Measurements from ENCODE around the gene UQCC3. TPM values are rescaled to one million over a fixed set of nuclear protein-coding genes. Genes with fewer than 3 reads are reported as not detected.
"Not testable (repeated sequence)": the region's sequence is repeated elsewhere in the genome, so short reads cannot be mapped to it uniquely, and the experiment has no call there.

Gene UQCC3
- total RNA-seq, 1 experiment from 2014 or later = 16.1 TPM

- Histone ChIP-seq H3F3A (ENCODE audit: insufficient read depth, low read depth) (peaks cover 25% of the 10 kb centered on the region), H3K27ac (no peak overlapping the region), H3K9me2 (ENCODE audit: insufficient read depth) (no peaks in the 10 kb centered on the region), H3K4me3 (no peak overlapping the region), H3K4me2 (no peak overlapping the region), H3K4me1 (replicated peaks; ENCODE audit: insufficient read depth) (no peaks in the 10 kb centered on the region), H3K9me3 (ENCODE audit: insufficient read depth, low read depth) (no peaks in the 10 kb centered on the region), H3K79me2 (ENCODE audit: low read depth) (no peaks in the 10 kb centered on the region), H3K36me3 (ENCODE audit: low read depth) (0 out of 2 replicates have a peak, but pooled peaks cover 12% of the 10 kb centered on the region), H2AFZ (no peak overlapping the region), H3K27me3 (ENCODE audit: insufficient read depth, low read depth) (no peaks in the 10 kb centered on the region), H4K20me1 (ENCODE audit: insufficient read depth) (no peaks in the 10 kb centered on the region)
- POLR2A ChIA-PET (ENCODE audit: unreplicated experiment) = interaction anchor here (0.6 kb wide), 1 partner anchor 11 kb away, joined by 7 read pairs; no protein-coding TSS in a partner anchor
- BruUV-seq (replicated peaks) = no TSS peak
- intact Hi-C loops (cut with micrococcal nuclease; ENCODE audit: unreplicated experiment) = loop anchor here (1.0 to 2.0 kb wide), 2 partner anchors 16 to 299 kb away; partner anchors contain the start of gene UBXN1
- CTCF ChIA-PET = interaction anchor here (0.6 to 2.4 kb wide), 6 partner anchors 10 to 987 kb away, joined by 3 to 15 read pairs (median 7); no protein-coding TSS in a partner anchor
- DNase-seq = peak in 1 of 2 experiments; percentile 55
- TF ChIP-seq CTCF (conservative IDR thresholded peaks at IDR 0.05) (peak; percentile 86), EZH2 (IDR thresholded peaks at IDR 0.05; ENCODE audit: low read depth) (no peak)
Measured at GRCh38 chr11:62694455-62695167, 23.1 kb downstream of the UQCC3 start.

GRCh38 chr11:62702246-62702645 lies 30.8 kb downstream of the UQCC3 start:
- no peak for DNase-seq
- no peaks in the 10 kb centered on the region for H4K20me1 ChIP-seq (ENCODE audit: insufficient read depth)
- peaks cover 19% of the 10 kb centered on the region for H3K79me2 ChIP-seq (ENCODE audit: low read depth)
- H3K27ac ChIP-seq = no peak overlapping the region
- H3K9me2 ChIP-seq (ENCODE audit: insufficient read depth) = no peaks in the 10 kb centered on the region
- intact Hi-C loops (cut with micrococcal nuclease; ENCODE audit: unreplicated experiment) = no loop called here
- H3F3A ChIP-seq (ENCODE audit: insufficient read depth, low read depth) = peaks cover 25% of the 10 kb centered on the region
- POLR2A ChIA-PET (ENCODE audit: unreplicated experiment) = no interaction called here
- CTCF ChIA-PET = no interaction called here
- no peak overlapping the region for H2AFZ ChIP-seq
- no peaks in the 10 kb centered on the region for H3K27me3 ChIP-seq (ENCODE audit: insufficient read depth, low read depth)
- no peak for TF ChIP-seq EZH2 (IDR thresholded peaks at IDR 0.05; ENCODE audit: low read depth)
- no peak for TF ChIP-seq CTCF (conservative IDR thresholded peaks at IDR 0.05)
- peaks cover 14% of the 10 kb centered on the region for H3K4me1 ChIP-seq (replicated peaks; ENCODE audit: insufficient read depth)
- H3K4me2 ChIP-seq = no peak overlapping the region
- H3K9me3 ChIP-seq (ENCODE audit: insufficient read depth, low read depth) = no peaks in the 10 kb centered on the region
- peaks cover 6% of the 10 kb centered on the region; the same call in 1 of the 2 replicates for H3K36me3 ChIP-seq (ENCODE audit: low read depth)
- no TSS peak for BruUV-seq (replicated peaks)
- no peak overlapping the region for H3K4me3 ChIP-seq

- H3K9me2 ChIP-seq (ENCODE audit: insufficient read depth); H3K4me3 ChIP-seq; H3K27me3 ChIP-seq (ENCODE audit: insufficient read depth, low read depth); intact Hi-C loops (cut with micrococcal nuclease; ENCODE audit: unreplicated experiment); H3K27ac ChIP-seq; H3K4me2 ChIP-seq; H2AFZ ChIP-seq; H3K9me3 ChIP-seq (ENCODE audit: insufficient read depth, low read depth); DNase-seq; POLR2A ChIA-PET (ENCODE audit: unreplicated experiment); BruUV-seq (replicated peaks); H4K20me1 ChIP-seq (ENCODE audit: insufficient read depth); H3K36me3 ChIP-seq (ENCODE audit: low read depth): not testable (repeated sequence)
- Histone ChIP-seq H3K79me2 (ENCODE audit: low read depth) (peaks cover 19% of the 10 kb centered on the region), H3K4me1 (replicated peaks; ENCODE audit: insufficient read depth) (peaks cover 24% of the 10 kb centered on the region), H3F3A (ENCODE audit: insufficient read depth, low read depth) (peaks cover 25% of the 10 kb centered on the region)
- CTCF ChIA-PET = interaction anchor here (0.6 kb wide), 1 partner anchor 24 kb away, joined by 3 read pairs; no protein-coding TSS in a partner anchor
Measured at GRCh38 chr11:62703921-62704320, 32.4 kb downstream of the UQCC3 start.

Measured in PC-9 (cell line).